Measurements from ENCODE around the gene UTS2.

The UTS2 gene

DNA sequence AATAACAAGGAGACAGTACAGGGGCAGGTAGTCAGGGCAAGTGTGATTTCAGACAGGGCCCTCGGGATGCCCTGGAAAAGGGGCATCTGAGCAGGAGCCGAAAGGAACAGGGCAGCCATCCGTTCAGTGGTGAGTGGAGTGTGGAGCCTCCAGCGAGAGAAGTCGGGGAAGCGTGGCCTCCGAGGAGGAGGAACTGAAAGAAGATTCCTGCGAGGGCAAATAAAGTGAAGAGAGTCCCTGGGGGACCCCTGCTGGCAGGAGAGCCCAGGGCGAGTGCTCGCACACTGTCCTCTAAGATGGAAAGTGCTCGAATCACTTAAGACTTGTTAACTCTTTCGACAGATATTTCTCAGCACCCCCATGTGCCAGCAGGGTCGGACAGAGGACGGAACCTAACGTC is 3.5 kb upstream of the UTS2 start:
- H3K4me3 ChIP-seq (ENCODE audit: low read depth, low read length): no peak overlapping the region
- TF ChIP-seq CTCF (IDR thresholded peaks at IDR 0.05; ENCODE audit: borderline replicate concordance, insufficient read depth, low read depth, low read length): no peak

- no peak for TF ChIP-seq CTCF (IDR thresholded peaks at IDR 0.05; ENCODE audit: borderline replicate concordance, insufficient read depth, low read depth, low read length)
- H3K4me3 ChIP-seq (ENCODE audit: low read depth, low read length): no peak overlapping the region
These were observed 790 bp upstream of the UTS2 start for GRCh38 chr1:7853684-7854026.

- no peak overlapping the region for H3K4me3 ChIP-seq (ENCODE audit: low read depth, low read length)
- TF ChIP-seq CTCF (IDR thresholded peaks at IDR 0.05; ENCODE audit: borderline replicate concordance, insufficient read depth, low read depth, low read length): no peak
These were observed 2.1 kb downstream of the UTS2 start for GRCh38 chr1:7850786-7851185.

DNA sequence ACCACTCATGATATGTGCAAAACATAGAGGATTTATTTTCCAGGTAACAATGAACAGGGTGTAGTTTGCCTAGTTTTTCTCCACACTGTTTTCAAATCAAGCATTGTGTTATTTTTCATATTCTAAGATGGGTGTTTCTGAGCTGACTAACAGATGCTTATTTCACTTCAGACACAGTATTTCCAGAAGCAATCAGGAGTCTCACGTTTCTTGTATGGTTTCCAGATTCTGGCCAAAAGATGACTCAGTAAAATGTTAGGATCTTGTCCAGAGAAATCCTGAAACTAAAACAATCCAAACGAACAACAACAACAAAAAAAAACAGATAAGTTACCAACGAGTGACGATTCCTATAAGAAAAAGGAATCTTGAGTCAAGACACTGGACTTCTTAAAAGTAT is 5.3 kb downstream of the UTS2 start:
- no peak overlapping the region for H3K4me3 ChIP-seq (ENCODE audit: low read depth, low read length)
- no peak for TF ChIP-seq CTCF (IDR thresholded peaks at IDR 0.05; ENCODE audit: borderline replicate concordance, insufficient read depth, low read depth, low read length)

- no peak overlapping the region for H3K4me3 ChIP-seq (ENCODE audit: low read depth, low read length)
- TF ChIP-seq CTCF (IDR thresholded peaks at IDR 0.05; ENCODE audit: borderline replicate concordance, insufficient read depth, low read depth, low read length): no peak
These were observed 6.2 kb downstream of the UTS2 start for GRCh38 chr1:7846656-7847055.

DNA sequence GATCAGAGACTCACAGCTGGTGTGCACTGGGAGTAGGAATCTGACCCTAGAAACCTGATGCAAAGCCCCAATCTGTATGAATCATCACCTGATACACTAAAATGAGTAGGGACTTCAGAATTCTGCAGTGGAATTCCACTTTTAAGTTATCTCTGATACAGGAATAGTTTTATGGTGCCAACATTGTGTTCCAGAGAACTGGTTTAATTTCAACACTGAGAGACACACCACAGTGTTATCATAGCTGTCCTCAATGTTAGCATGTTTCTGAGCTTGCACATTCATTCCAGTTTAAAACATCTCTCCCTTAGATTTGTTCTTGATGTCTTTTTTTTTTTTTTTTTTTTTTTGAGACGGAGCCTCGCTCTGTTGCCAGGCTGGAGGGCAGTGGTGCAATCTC is 7.1 kb downstream of the UTS2 start:
- H3K4me3 ChIP-seq (ENCODE audit: low read depth, low read length): no peak overlapping the region
- no peak for TF ChIP-seq CTCF (IDR thresholded peaks at IDR 0.05; ENCODE audit: borderline replicate concordance, insufficient read depth, low read depth, low read length)

DNA sequence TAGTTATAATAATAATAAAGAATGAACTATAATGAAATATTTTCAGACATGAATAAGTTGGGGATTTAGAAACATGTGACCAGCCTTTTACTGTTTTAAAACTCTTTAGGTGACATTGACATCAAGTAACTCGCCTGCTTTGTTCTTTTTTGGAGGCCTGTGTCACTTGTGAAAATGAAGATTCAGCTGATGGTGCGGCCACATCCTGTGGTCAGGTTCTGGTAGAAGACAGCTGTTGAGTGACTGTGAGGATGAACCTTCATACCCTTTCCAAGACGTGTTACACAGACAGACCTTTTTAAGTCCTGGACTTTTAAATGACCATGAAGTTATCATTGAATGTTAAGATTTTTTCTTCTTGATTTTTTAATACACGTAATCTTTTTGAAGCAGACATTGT is 10.3 kb downstream of the UTS2 start:
- no peak for TF ChIP-seq CTCF (IDR thresholded peaks at IDR 0.05; ENCODE audit: borderline replicate concordance, insufficient read depth, low read depth, low read length)

More for the DNA sequence above, 10.3 kb downstream of the UTS2 start:
- H3K4me3 ChIP-seq (ENCODE audit: low read depth, low read length): no peak overlapping the region

All from GM12875 (cell line).